NCI-H526 (cell line): ENCODE measurements around the gene DEFB127.
"Not testable (repeated sequence)": the region's sequence is repeated elsewhere in the genome, so short reads cannot be mapped to it uniquely, and the experiment has no call there.

Experiments used
- DNase-seq, 2 experiments: peaks; one replicate each; lab custom pipeline; 2025; lab: John Stamatoyannopoulos, UW

DEFB127 gene

DNA sequence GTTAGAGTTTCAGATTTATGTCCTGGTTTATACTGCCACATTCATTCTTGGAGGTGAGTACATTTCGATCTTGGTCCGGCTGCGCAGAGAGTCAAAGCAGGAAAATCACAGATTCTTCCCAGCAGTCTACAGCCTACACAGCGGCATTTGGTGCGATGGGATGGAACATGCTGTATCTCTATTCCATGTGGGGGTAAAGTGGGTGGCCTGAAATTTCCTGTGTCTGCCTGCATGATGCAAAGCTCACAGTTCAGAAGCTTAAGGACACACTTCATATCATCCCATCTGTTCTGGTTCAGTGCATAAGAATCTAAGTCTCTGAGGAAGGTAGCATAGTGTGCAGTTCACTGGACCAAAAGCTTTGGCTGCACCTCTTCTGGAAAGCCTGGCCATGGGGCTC lies at the start of gene DEFB127:
TSS of gene DEFB127 (plus strand) at position 301 of the 400 bp plus-strand sequence. CDS start at position 392, 91 bp downstream.
- DNase-seq, result no peak

GRCh38 chr20:112396-112795 lies 44.9 kb upstream of the DEFB127 start:
- no peak for DNase-seq

DNA sequence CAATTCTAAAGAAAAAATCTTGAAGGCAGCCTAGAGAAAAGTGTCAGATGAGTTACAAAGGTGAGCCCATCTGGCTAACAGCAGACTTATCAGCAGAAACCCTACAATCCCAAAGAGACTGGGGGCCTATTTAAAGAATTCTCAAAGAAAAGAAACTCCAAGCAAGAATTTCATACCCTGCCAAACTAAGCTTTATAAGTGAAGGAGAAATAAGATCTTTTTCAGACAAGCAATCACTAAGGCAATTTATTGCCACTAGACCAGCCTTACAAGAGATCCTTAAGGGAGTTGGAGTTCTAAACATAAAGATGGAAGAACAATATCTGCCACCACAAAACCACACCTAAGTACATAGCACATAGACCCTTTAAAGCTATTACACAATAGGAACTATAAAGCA lies 39.7 kb upstream of the DEFB127 start:
- DNase-seq, result no peak

- DNase-seq, result not testable (repeated sequence)
Measured at GRCh38 chr20:129786-130323, 27.4 kb upstream of the DEFB127 start.

- DNase-seq, result peak; percentile 31 to 61
Measured at GRCh38 chr20:137668-138490, 19.4 kb upstream of the DEFB127 start.

- no peak for DNase-seq
Measured at GRCh38 chr20:142290-142689, 15.0 kb upstream of the DEFB127 start, which contains the start of gene DEFB126. DEFB126 (plus strand) TSS chr20:142590; CDS start chr20:142629, 39 bp downstream.

GRCh38 chr20:145877-146276 lies 11.4 kb upstream of the DEFB127 start:
- DNase-seq, result peak; percentile 49 to 58

GRCh38 chr20:152131-152530 lies 5.1 kb upstream of the DEFB127 start:
- DNase-seq, result no peak

- DNase-seq, result no peak
Measured at GRCh38 chr20:164618-165017, 7.4 kb downstream of the DEFB127 start.

GRCh38 chr20:168876-169275 lies 11.6 kb downstream of the DEFB127 start:
- DNase-seq, result no peak

DNA sequence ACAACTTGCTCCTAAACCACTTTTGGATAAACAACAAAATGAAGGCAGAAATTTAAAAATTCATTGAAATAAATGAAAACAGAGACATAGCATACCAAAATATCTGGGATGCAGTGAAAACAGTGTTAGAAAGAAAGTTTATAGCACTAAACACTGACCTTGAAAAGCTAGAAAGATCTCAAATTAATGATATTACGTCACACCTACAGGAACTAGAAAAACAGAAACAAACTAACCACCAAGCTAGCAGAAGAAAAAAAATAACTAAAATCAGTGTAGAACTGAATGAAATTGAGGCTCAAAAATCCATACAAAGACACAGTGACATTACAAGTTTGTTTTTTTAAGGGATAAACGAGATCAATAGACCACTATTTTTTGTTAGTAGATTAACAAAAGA lies 27.0 kb downstream of the DEFB127 start:
- no peak for DNase-seq

GRCh38 chr20:187733-188132 lies 30.5 kb downstream of the DEFB127 start:
- no peak for DNase-seq

GRCh38 chr20:189611-190010 lies 32.4 kb downstream of the DEFB127 start, which contains the start of gene DEFB128:
DEFB128 (minus strand) TSS chr20:189711; CDS start chr20:189623, 88 bp downstream.
- no peak for DNase-seq

GRCh38 chr20:198225-198624 lies 41.0 kb downstream of the DEFB127 start:
- DNase-seq, result no peak

- no peak for DNase-seq
Measured at GRCh38 chr20:199996-200395, 42.7 kb downstream of the DEFB127 start.

GRCh38 chr20:203630-204029 lies 46.4 kb downstream of the DEFB127 start:
- DNase-seq, result not testable (repeated sequence)
